Right ventricle myocardium superior (tissue), 1 donor: ENCODE results near the gene RETREG2. TPM values are rescaled to one million over a fixed set of nuclear protein-coding genes. Genes with fewer than 3 reads are reported as not detected.
A peak's percentile ranks its signal among the peaks of the same experiment; 100 is the strongest.

Experiments
- ATAC-seq: fragments of 200-7000 bp; cut with Tn5 transposase; one replicate; pipeline ENCODE4 v1.9.1; 2020; ENCODE audit warnings: mild to moderate bottlenecking; ENCODE audit not compliant: poor library complexity
- DNase-seq: peaks from one replicate; pipeline ENCODE4 v3.0.0-alpha.2; 2020
- intact Hi-C: fragments of 100-400 bp; cut with DNase I; formaldehyde crosslinking; loops from one replicate; pipeline ENCODE4 v1.11.2; 2022
- total RNA-seq: library from RNA; stranded (reverse); fragmentation: NEBNext Ultra II Directional; extraction: Animal tissue kit (Norgen Biotek cat#: 25700); gene quantifications from one replicate; pipeline ENCODE4 v1.2.1, GENCODE V29; 2021
- donor health status: DM: no; HTN: yes; CAD: no; lungs with severe emphysema.

RETREG2 gene
- total RNA-seq, 1 donor from 2014 or later, result 36.8 TPM

- DNase-seq (no peak), ATAC-seq (no peak)
- intact Hi-C loops, result no loop called here
Observed at GRCh38 chr2:219207884-219208740, 30.0 kb downstream of the RETREG2 start.

GRCh38 chr2:219209236-219210195 lies 31.4 kb downstream of the RETREG2 start:
- ATAC-seq (no peak), DNase-seq (no peak)
- intact Hi-C loops, result no loop called here

DNA sequence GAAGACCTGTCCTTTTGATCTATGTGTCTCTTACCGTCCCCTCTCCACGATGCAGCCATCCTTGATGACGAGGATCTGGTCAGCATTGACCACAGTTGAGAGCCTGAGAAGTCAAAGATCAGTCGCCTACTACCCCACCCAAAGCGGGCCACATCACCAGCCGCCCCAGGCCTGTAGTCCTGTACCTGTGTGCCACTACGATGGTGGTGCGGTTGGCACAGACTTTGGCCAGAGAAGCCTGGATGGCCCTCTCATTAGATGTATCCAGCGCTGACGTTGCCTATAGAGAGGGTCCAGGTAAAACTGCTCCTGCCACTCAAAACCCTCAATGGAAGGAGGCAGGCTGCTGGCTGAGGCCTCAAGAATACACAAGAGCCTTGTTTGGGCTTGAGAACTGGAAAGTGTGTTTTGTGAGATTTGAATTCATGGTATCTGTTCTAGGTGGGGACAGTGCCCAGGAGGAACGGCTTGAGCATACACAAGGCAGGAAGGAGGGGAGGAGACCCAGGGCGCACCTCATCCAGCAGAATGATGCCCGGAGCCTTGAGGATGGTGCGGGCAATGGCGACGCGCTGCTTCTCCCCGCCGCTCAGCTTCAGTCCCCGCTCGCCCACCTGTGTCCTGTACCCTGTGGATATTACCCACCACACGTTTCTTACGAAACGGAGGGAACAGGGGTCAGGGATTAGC lies 32.3 kb downstream of the RETREG2 start:
- ATAC-seq (no peak), DNase-seq (no peak)
- intact Hi-C loops, result no loop called here

- intact Hi-C loops, result no loop called here
- no peak for DNase-seq
- ATAC-seq, result no peak
Observed at GRCh38 chr2:219210886-219211362, 32.8 kb downstream of the RETREG2 start.

- intact Hi-C loops, result no loop called here
- ATAC-seq (no peak), DNase-seq (no peak)
Observed at GRCh38 chr2:219213026-219213415, 34.9 kb downstream of the RETREG2 start.

GRCh38 chr2:219213486-219214071 lies 35.5 kb downstream of the RETREG2 start:
- ATAC-seq (no peak), DNase-seq (no peak)
- intact Hi-C loops, result no loop called here

DNA sequence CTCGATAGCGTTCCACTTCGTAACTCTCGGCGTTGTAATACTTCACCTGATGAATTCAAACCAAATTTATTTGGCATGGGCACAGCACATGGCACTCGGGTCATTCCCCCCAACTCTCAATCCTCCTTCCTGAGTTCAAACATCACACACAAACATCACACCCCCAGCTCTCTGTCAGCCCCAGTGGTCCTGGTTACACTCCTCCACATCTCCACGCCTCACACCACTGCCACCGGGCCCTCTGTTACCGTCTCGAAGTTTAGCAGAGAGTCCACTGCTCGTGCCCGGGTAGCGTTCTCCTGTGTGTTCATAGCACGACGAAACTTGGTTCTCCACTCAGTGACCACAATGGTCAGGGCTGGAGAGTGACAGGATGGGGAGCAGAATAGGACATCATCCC lies 36.1 kb downstream of the RETREG2 start:
- intact Hi-C loops, result no loop called here
- ATAC-seq (no peak), DNase-seq (no peak)

GRCh38 chr2:219214786-219215185 lies 36.7 kb downstream of the RETREG2 start:
- ATAC-seq (no peak), DNase-seq (no peak)
- intact Hi-C loops, result loop anchor here (5.0 kb wide), 1 partner anchor 37 kb away; the partner anchor contains the start of genes CNPPD1 and RETREG2

DNA sequence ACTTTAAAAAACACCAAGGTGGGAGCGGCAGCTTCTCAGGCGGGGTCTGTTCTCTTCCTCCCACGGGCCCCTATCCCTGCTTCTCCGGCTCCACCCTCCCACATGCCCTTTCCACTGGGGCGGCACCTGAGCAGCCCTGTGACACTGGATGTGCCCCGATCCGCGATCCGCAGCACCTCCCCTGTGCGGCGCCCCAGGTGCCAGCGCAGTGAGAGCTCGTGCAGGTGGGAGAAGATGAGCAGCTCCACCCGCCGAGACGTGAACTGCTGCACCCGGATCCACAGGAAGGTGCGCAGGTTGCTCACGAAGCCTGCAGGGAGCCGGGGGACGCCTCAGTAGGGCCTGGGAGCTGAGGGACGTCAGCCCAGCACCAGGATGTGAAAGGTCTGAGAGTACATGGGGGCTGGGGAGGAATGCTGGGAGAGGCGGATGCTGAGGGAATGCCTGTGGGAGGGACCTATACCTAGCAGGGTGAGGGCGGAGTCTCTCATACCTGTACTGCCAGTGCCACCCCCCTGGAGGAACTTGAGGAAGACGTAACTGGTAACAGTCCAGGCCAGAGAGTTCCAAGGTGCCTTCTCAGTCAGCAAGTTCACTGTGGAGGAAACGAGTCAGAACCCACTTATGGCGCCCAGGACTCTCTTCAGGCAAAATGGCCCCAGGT lies 37.9 kb downstream of the RETREG2 start:
- intact Hi-C loops, result loop anchor here (5.0 kb wide), 1 partner anchor 39 kb away; the partner anchor contains the start of genes CNPPD1 and RETREG2
- ATAC-seq (no peak), DNase-seq (no peak)

- intact Hi-C loops, result loop anchor here (5.0 kb wide), 1 partner anchor 39 kb away; the partner anchor contains the start of genes CNPPD1 and RETREG2
- no peak for ATAC-seq
- DNase-seq, result no peak
Observed at GRCh38 chr2:219216535-219216915, 38.5 kb downstream of the RETREG2 start.

DNA sequence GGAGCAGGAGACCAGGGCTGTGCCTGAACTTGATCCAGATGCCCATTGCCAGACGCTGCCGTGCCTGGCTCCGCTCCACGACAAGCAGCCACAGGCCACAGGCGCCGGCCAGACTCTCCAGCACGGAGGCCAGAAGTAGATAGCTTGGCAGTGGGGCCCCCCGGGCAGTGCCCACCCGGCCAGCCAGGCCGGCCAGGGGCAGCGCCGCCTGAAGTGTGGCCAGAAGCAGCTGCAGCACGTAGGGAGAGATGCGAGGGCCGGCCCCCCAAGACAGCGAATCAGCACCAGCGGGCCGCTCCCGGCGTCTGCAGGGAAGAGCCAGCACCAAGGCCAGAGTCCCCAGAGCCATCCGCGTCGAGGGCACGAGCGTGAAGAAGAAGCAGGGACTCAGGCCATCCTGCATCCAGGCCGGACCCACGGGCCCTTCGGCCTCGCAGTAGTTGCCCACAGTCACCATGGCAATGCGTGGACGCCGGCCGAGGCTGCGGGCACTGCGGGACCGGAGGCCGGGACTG lies 40.2 kb downstream of the RETREG2 start:
- ATAC-seq, result peak; percentile 62
- DNase-seq, result peak; percentile 78
- intact Hi-C loops, result loop anchor here (5.0 kb wide), 1 partner anchor 41 kb away; the partner anchor contains the start of genes CNPPD1 and RETREG2

DNA sequence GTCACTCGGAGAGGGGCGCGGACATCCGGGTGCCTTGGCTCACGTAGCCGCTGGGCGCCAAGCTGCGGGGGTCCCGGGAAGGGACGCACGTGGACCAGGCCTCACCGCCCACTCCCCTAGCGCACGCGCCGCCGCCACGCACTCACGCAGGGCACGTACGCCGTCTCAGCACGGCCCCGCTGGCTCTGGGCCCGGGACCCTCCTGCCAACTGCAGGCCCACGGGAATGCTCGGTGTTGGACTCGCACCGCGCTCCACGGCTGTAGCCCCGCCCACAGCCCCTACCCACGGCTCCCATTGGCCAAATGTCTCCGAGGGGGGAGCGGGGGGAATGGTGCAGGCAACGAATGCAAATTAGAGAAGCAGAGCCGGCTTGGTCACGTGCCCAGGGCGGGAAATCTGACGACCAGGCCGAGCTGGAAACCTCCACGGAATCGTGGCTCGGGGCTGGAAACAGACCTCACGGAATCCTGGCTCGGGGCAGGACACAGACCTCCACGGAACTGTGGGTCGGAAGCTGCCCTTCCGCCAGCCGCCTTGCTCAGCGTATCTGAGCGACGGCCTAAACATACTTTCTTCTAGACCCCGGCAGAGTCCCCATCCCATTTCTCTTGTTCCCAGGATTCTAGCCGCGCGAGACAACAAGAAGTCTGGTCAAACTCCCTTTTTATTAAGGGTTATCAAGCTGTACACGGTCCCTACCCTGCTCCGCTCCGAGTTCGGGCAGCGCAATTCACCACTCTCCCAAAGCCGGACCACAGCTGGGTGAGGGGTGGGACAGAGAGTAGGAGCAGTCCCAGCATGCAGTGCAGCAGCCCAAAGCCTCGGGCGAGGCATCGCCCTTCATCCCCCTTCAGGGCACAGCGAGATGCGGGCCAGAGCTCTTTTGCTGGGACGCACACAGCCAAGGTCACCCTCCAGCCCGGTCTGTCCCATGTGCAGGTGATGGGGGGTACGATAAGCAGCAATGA lies 40.9 kb downstream of the RETREG2 start, which contains the start of gene ABCB6:
TSS of gene ABCB6 (minus strand) at position 227 of the 970 bp plus-strand sequence. CDS start 285 bp downstream, outside the sequence.
- intact Hi-C loops, result loop anchor here (5.0 kb wide), 1 partner anchor 42 kb away; the partner anchor contains the start of genes CNPPD1 and RETREG2

DNA sequence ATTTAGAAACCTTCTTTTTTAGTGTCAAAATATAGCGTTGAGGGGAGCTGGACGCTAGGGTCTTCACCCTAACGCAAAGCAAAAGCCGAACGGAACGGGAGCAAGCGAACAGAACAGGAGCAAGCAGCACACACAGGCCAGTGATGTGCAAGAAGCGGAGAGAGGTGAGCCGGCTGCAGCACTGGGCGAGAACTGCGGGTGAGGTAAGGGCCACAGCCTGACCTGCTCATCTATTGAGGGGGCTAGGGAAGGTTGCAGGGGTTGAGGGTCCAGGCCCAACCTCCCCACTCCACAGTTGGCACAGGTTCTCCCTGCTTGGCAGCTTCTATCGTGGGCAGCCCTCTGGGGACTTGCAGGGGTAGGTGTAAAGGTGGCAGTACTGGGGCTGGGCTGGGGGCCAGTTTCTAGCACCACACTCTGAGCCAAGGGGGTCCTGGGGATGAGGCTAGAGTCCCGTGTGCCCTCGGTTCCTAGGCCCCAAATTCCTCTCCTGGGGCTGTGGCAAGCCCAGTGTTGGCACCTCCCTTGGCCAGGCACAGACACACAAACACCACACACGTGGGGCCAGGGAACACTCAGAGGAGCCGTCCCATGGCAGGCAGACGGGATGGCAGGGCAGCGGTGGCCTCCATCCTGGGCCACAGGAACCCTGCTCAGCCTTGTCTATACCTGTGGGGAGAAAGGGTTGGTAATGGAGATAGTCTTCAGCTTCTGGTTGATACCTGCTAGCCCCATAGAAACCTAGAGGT lies 41.9 kb downstream of the RETREG2 start:
- no peak for ATAC-seq
- intact Hi-C loops, result loop anchor here (5.0 kb wide), 1 partner anchor 43 kb away; the partner anchor contains the start of genes CNPPD1 and RETREG2
- no peak for DNase-seq

More for the DNA sequence above, 40.9 kb downstream of the RETREG2 start, which contains the start of gene ABCB6:
- peak; percentile 93 for ATAC-seq
- peak; percentile 99 for DNase-seq

DNA sequence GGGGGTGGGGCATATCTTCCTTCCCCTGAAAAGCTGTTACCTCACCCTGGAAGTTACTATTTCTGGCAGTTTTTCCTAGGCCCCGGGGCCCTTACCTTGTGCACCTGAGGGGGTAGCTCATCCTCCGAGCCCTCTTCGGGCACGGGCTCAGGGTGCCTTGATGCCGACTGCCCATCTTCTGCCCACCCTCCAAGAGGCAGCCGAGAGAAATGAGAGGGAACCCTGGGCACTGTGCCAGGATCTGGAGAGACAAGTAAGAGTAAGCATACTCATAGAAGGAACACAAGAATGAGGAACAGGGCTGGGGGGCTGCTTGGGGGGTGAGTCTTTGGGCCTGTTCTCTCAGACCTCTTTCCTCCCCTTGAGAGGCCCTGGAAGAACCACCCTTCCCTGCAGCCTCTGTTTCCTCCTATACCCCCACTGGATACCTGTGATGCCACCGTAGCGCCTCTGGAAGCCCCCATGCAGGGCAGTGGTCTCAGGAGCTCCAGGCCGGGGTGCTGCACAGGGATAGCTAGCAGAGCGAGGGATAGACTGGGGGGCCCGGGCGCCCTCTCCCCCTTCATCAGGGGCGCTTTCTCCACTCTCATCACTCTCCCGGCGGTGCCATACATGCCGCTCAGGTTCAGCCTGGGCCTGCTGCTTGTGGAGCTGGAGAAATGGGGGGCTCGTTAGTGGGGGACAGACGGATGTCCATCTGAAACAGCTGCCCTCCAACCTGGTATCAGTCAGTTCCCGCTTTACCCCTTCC lies 42.8 kb downstream of the RETREG2 start:
- DNase-seq (no peak), ATAC-seq (no peak)
- intact Hi-C loops, result no loop called here
